ENCODE measurements around the gene TRMT44.
"Not testable (repeated sequence)": the region's sequence is repeated elsewhere in the genome, so short reads cannot be mapped to it uniquely, and the experiment has no call there.

TRMT44 gene

GRCh38 chr4:8470451-8471024 is 30.0 kb downstream of the TRMT44 start:
- no peak for DNase-seq

- DNase-seq, result no peak
These were observed 30.8 kb downstream of the TRMT44 start for GRCh38 chr4:8471211-8471875.

- no peak for DNase-seq
These were observed 31.6 kb downstream of the TRMT44 start for GRCh38 chr4:8472158-8472688.

- peak; percentile 80 for DNase-seq
These were observed 32.2 kb downstream of the TRMT44 start for GRCh38 chr4:8472689-8473197.

GRCh38 chr4:8473198-8473919 is 32.8 kb downstream of the TRMT44 start:
- DNase-seq, result peak; percentile 19

- DNase-seq, result no peak
These were observed 33.5 kb downstream of the TRMT44 start for GRCh38 chr4:8473920-8474590.

- DNase-seq, result no peak
These were observed 34.3 kb downstream of the TRMT44 start for GRCh38 chr4:8474856-8475255.

GRCh38 chr4:8475751-8476575 is 35.4 kb downstream of the TRMT44 start:
- DNase-seq, result peak; percentile 7

- DNase-seq, result no peak
These were observed 36.6 kb downstream of the TRMT44 start for GRCh38 chr4:8477095-8477635.

- no peak for DNase-seq
These were observed 37.1 kb downstream of the TRMT44 start for GRCh38 chr4:8477676-8478075.

- DNase-seq, result no peak
These were observed 37.8 kb downstream of the TRMT44 start for GRCh38 chr4:8478371-8478770.

GRCh38 chr4:8478801-8479744 is 38.5 kb downstream of the TRMT44 start:
- peak; percentile 30 for DNase-seq

GRCh38 chr4:8480221-8480620 is 39.6 kb downstream of the TRMT44 start:
- DNase-seq, result no peak

GRCh38 chr4:8486643-8487042 is 46.1 kb downstream of the TRMT44 start:
- DNase-seq, result not testable (repeated sequence)

- DNase-seq, result no peak
These were observed 48.3 kb downstream of the TRMT44 start for GRCh38 chr4:8488791-8489369.

- DNase-seq, result not testable (repeated sequence)
These were observed 50.9 kb downstream of the TRMT44 start for GRCh38 chr4:8491478-8491877.

GRCh38 chr4:8492174-8492573 is 51.6 kb downstream of the TRMT44 start:
- DNase-seq, result no peak

GRCh38 chr4:8493484-8493883 is 52.9 kb downstream of the TRMT44 start:
- no peak for DNase-seq

- DNase-seq, result no peak
These were observed 53.6 kb downstream of the TRMT44 start for GRCh38 chr4:8494218-8494617.

GRCh38 chr4:8494983-8495548 is 54.5 kb downstream of the TRMT44 start:
- DNase-seq, result no peak

Data from eye (tissue), 1 donor.